ENCODE measurements around the gene LIPT1.
"Not testable (repeated sequence)": the region's sequence is repeated elsewhere in the genome, so short reads cannot be mapped to it uniquely, and the experiment has no call there.

Gene LIPT1

GRCh38 chr2:99180755-99181623 is 26.2 kb downstream of the LIPT1 start, which contains the start of the genes MITD1 and MRPL30:
MITD1 (minus strand) TSS chr2:99181058; CDS start chr2:99180981, 77 bp downstream.
MRPL30 (plus strand) TSS chr2:99181184; CDS start chr2:99186204, 5,020 bp downstream.
- peak; percentile 85 for DNase-seq (ENCODE audit: low read depth)

- no peak for DNase-seq (ENCODE audit: low read depth)
Measured at GRCh38 chr2:99181624-99182000, 26.8 kb downstream of the LIPT1 start.

GRCh38 chr2:99183025-99183424 is 28.3 kb downstream of the LIPT1 start:
- no peak for DNase-seq (ENCODE audit: low read depth)

GRCh38 chr2:99184811-99185210 is 30.0 kb downstream of the LIPT1 start:
- DNase-seq (ENCODE audit: low read depth) = no peak

- no peak for DNase-seq (ENCODE audit: low read depth)
Measured at GRCh38 chr2:99187011-99187410, 32.2 kb downstream of the LIPT1 start.

- no peak for DNase-seq (ENCODE audit: low read depth)
Measured at GRCh38 chr2:99188357-99188756, 33.6 kb downstream of the LIPT1 start.

- DNase-seq (ENCODE audit: low read depth) = no peak
Measured at GRCh38 chr2:99190548-99190947, 35.8 kb downstream of the LIPT1 start.

GRCh38 chr2:99192364-99192763 is 37.6 kb downstream of the LIPT1 start:
- not testable (repeated sequence) for DNase-seq (ENCODE audit: low read depth)

GRCh38 chr2:99198103-99198841 is 43.5 kb downstream of the LIPT1 start:
- DNase-seq (ENCODE audit: low read depth) = no peak

- no peak for DNase-seq (ENCODE audit: low read depth)
Measured at GRCh38 chr2:99200076-99200800, 45.5 kb downstream of the LIPT1 start.

- DNase-seq (ENCODE audit: low read depth) = no peak
Measured at GRCh38 chr2:99201959-99202678, 47.4 kb downstream of the LIPT1 start.

GRCh38 chr2:99205491-99205890 is 50.7 kb downstream of the LIPT1 start:
- no peak for DNase-seq (ENCODE audit: low read depth)
